Retinal pigment epithelial cell (primary cell): Measurements from ENCODE around the gene TNFAIP8L1.
A peak's percentile ranks its signal among the peaks of the same experiment; 100 is the strongest.

ENCODE experiments used
- DNase-seq: peaks from one replicate; pipeline ENCODE4 v3.0.0-alpha.2; 2010; ENCODE audit warnings: low read depth
- H3K4me3 ChIP-seq: 2 replicates; pipeline ENCODE4 v1.5.1; 2011; ENCODE audit warnings: mild to moderate bottlenecking, low read length, control low read depth, moderate library complexity
- CTCF ChIP-seq: conservative IDR thresholded peaks from 2 replicates; pipeline ENCODE4 v1.5.1; 2011; ENCODE audit warnings: low read depth, low read length, control low read depth, inconsistent platforms

TNFAIP8L1 gene

GRCh38 chr19:4669723-4670480 is 30.6 kb downstream of the TNFAIP8L1 start, which contains the start of gene MYDGF:
Gene MYDGF, minus strand, starts transcription at chr19:4670342. Its CDS starts 8 bp downstream, at chr19:4670334.
- H3K4me3 ChIP-seq: peak within 1 kb of the TSS; percentile 69
- TF ChIP-seq CTCF: no peak
- DNase-seq: peak; percentile 51

GRCh38 chr19:4671185-4671851 is 32.0 kb downstream of the TNFAIP8L1 start:
- no peak for DNase-seq
- no peak for TF ChIP-seq CTCF
- H3K4me3 ChIP-seq: no peak overlapping the region

GRCh38 chr19:4673216-4673615 is 33.9 kb downstream of the TNFAIP8L1 start:
- no peak for TF ChIP-seq CTCF
- H3K4me3 ChIP-seq: no peak overlapping the region
- DNase-seq: no peak

- TF ChIP-seq CTCF: no peak
- DNase-seq: no peak
- H3K4me3 ChIP-seq: no peak overlapping the region
These were observed 34.4 kb downstream of the TNFAIP8L1 start for GRCh38 chr19:4673726-4674125.

GRCh38 chr19:4675346-4675745 is 36.0 kb downstream of the TNFAIP8L1 start:
- H3K4me3 ChIP-seq: no peak overlapping the region
- TF ChIP-seq CTCF: no peak
- DNase-seq: no peak

GRCh38 chr19:4676955-4677731 is 37.8 kb downstream of the TNFAIP8L1 start:
- DNase-seq: peak; percentile 14
- TF ChIP-seq CTCF: peak; percentile 76
- H3K4me3 ChIP-seq: no peak overlapping the region
